HG02852 (cell line): ENCODE data around the gene ITIH4.

ENCODE experiments used
- ATAC-seq: cut with Tn5 transposase; IDR thresholded peaks from one replicate; pipeline ENCODE4 v1.9.1; 2021; ENCODE audit warnings: mild to moderate bottlenecking, moderate library complexity; ENCODE audit not compliant: unreplicated experiment

The ITIH4 gene

DNA sequence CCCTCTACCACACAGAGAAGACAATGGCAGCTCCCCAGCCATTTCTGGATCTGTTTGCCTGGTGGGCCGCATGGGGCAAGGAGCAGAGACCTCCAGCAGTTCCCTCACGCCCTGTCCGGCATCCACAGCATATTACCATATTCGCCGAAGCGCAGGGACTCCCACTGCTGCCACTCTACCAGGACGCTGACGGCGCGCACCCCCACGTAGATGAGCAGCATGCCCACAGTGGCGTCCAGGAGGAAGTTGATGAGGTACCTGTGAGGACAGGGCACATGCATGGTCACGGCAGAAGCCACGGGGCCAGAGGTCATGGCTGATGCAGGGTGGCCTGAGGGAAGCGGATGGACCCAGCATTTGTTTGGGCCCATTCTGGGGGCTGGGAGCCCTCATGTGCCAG lies 19.2 kb upstream of the ITIH4 start:
- no peak for ATAC-seq

DNA sequence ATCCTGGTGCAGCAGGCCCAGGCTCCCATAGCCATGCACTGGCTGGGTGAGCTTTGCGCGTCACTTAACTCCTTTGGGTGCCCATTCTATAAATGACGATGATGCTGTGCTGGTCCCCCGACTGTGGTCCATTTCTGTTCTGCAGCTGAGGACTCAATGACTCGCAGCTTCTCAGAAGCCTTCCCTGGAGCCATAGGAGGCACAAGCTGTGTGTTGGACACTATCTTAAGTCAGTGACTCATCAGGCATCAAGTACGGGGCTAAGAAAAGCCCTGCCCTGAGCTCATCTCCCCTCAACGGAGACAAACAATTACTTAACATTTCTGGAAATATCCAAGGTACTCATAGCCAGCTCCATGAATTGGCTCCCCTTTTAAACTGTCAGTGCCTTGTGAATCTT lies 18.1 kb upstream of the ITIH4 start:
- no peak for ATAC-seq

DNA sequence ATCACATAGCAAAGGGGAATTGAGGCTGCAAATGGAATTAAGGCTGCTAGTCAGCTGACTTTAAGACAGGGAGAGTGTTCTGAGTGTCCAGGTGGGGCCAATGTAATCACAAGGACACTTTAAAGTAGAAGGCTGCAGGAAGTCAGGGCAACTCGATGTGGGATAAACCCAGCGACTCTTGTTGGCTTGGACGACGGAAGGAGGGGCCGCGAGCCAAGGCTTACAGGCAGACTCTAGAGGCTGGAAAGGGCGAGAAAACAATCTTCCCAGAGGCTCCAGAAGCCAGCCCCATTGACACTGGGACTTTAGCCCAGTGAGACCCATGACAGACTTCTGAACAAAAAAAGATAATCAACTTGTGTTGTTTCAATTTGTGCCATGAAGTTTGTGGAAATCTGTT lies 17.3 kb upstream of the ITIH4 start:
- no peak for ATAC-seq

GRCh38 chr3:52847241-52847640 lies 16.8 kb upstream of the ITIH4 start:
- no peak for ATAC-seq

DNA sequence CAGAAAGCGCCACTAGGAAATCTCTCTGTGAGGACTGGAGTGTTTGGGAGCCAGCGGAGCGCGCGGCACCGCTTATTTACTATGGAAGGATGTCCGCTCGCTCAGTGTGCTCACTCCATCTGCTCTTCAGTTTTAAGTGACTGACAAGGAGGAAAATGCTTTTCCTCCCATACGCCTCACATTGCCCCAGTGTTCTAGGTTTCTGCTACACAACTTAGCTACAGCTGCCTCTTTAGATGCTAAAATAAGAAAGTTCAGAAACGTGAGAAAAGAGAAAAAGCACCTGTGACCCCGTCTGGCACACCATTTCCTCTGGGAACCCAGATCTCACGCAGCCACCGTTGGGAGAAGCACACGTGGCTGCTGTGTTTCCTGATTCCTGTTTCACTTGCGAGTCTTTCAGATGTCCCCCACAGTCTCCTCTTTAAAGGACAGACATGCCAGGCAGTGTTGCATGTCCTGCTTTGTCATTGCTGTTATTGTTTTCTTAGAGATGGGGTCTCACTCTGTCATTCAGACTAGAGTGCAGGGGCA lies 16.0 kb upstream of the ITIH4 start:
- ATAC-seq = no peak

- ATAC-seq = no peak
Measured at GRCh38 chr3:52845691-52846431, 15.4 kb upstream of the ITIH4 start.

DNA sequence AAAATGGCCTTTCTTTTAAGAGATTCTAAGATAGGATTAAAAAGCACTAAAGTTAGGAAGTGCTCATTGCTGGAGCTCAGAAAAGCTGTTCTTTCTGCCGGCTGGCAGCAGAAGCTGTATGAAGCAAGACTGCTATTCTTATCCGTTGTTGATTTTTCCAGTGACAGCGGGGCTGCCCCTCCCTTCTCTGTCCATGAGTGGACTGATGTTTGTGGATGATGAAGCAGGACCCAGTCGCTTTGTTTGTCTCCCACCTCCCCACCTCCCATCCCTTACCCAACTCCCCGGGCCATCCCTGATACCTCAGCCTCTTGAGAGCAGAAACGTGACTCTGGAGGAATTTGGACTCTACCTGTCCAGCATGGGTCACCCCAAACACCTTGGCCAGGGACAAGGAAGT lies 14.7 kb upstream of the ITIH4 start:
- ATAC-seq = no peak

DNA sequence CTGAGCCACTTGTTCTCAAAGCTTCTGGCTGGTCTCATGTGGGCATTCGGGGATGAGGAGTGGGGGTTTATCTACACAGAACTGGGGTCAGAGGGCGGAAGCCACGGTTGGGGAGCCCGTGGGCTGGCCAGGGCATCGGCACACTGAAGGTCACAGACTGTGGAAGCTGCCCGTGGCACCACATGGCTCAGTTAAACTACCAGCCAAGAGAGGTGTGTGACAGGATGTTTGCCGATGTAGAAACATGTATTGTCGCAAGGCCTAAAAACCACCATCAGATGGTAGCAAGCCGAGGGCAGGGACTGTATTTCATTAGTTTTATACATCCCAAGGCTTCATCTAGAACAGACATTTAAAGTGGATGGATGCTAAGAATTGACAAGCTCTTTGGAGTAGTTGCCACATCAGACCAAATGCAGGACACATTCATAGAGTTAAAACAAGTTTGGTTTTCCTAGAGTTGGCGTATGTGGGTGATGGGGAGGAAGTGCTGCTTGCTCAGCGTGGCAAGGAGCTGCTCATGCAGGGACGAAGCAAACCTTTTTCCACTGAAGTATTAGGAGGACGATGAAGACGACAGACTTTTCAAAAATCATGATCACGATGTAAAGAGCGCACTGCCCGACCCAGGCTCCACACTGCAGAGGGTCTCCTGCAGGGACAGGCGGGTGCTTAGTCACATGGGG lies 14.0 kb upstream of the ITIH4 start:
- no peak for ATAC-seq

- no peak for ATAC-seq
Measured at GRCh38 chr3:52843881-52844280, 13.4 kb upstream of the ITIH4 start.

DNA sequence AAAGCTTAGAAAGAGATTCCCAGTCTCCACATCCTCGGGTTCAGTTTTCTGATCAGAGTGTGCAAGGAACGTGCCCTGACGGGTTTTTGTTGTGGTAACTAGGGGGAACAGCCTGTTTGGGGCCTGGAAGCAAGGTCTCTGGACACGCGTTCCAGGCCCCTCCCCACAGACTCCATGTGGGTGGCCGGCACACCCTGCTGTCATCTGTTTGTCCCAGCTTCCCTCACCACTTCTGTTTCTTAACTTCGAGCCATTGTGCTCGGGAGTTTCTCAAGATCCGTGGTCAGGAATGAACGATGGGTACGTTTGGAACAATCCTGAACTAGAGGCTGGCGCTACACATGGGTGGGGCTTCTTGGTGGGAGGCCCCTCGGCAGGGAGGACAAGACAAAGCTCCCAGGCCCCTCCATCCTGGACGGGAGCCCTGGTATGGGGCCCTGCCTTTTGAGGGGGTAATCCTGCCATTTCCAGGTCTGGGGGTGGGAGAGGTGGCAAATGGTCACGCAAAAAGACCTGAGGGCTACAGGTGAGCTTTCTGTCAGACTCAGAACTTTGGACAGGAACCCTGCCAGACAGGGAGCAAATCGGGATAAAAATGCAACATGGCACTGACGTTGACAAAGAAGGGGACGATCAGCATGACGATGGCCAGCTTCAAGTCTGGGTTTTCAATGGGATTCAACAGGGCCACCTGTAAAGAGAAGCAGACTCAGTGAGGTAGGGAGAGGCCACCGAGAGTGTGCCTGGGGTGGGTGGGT lies 12.8 kb upstream of the ITIH4 start:
- no peak for ATAC-seq

GRCh38 chr3:52842424-52842823 lies 12.0 kb upstream of the ITIH4 start:
- ATAC-seq = no peak

DNA sequence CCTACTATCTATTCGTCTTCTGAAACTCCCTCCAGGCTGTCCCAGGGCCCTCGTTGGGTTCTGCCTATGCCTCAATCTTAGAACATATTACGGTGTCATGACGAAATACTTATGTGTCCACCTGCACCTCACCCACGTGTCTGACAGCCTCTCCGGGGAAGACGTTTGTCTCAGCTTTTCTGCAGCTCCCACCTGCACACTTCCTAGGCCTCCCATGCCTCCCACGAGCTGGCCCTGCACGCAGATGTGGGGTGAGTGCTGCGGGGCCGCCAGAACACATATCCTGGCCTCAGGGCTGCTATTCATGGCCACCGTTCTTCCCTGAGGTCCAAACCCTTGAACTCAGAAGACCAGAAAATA lies 11.5 kb upstream of the ITIH4 start:
- no peak for ATAC-seq

DNA sequence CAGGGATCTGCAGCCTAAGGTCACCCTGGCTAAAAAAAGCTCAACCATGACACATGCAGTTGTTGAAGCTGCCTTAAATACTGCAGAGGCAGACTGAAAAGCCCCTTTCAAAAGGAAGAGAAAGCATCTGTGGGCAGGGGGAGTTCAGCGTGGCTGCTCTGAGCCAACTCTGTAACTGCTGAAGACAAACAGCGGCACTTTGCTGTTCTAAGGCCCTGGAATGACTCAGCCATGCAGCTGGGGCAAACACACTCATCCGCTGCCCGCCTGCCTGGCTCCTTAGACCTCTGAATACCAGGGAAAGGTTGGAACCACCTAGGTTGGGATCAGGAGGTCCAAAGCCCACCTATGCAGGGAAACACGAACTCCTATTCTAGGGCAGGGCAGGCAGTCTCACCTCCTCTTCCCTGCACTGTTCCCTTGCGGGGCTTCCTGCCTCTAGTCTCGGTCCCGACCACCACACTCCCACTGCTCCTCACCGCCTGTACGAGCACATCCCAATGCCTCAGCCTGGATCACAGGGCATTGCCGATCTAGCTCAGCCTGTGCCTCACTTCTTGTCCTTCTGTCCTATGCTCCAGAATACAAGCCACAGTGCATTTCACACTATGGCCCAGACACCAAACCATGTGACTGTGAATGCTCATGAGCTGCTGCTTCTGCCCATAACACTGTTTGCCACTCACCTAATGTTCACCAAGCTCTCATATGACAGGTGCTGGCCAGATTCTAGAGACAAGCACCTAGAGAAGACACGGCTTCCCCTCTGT lies 10.9 kb upstream of the ITIH4 start:
- ATAC-seq = peak; percentile 66

DNA sequence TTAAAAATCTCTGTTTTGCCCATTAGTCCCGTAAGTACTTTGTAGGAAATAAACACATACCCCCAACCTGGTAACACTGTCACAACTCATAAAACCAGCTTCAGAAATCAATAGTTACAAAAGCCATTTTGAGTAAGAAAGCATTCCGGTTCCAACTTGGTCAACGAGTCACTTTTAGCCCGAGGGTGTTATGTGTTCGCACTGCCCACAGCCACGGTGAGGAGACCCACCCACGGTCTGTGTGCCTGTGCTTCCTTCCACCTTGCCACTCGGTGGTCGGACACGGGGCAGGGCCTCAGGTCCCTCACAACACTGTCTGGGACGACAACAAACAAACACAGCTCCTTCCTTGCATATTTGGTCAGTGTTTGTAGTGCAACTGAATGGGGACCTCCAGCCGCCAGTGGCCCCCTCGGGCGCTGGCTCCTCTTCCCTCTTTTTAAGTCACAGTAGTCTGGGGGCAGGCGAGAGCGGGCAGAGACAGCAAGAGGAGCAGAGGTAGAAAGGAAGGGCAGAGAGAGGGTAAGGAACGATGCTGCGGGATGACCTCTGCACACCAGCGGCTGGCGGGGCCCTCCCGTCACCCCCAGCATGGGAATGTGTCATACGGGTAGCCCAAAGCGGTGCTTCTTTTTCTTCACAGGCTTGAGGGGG lies 9.5 kb upstream of the ITIH4 start:
- no peak for ATAC-seq

DNA sequence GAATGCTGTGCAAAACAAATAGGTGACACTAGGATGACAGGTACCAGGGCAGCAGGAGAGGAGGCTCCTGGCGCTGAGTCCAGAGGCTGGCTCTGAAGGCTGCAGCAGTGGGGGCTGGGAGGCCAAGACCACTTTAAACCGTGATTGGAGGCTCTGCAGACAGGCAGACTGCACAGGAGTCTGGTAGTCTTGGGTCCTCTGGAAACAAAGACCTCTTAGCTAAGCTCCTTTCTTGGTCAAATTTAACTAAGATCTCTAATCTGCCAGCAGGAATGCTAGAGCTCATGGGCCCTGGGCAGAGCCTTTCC lies 8.8 kb upstream of the ITIH4 start:
- no peak for ATAC-seq

DNA sequence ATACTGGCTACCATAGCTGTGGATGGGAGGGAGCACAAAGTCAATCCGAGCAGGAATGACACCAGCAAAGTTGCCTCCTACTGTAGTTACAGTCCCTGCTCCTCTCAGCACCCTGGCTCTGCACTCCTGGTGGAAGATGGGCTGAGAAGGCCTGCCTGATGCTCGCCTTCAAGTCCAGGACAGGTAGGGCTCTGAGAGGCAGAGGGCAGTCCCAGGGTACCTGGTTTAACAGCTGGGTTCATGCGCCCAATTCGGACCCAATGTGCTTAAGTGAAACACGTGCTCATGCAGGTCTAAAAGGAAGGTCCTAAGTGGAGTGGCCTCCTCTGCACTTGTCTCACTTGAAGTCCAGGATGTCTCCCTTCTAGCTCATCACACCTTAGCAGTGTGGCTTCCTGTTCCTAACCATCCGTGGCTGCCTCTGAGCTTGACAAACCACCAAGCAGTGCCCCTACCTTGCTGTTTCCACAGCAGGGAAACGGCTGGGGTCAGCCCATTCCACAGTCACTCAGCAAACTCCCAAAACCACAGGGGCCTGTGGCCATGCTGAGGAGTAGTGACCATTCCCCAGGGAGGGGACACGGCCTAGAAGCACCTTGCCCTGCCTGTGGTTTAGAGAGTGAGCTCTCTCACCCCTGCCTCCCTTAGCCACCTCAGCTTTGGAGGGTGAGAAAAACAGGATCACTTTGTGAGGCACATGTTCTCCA lies 8.2 kb upstream of the ITIH4 start:
- no peak for ATAC-seq

GRCh38 chr3:52836986-52837385 lies 6.5 kb upstream of the ITIH4 start:
- no peak for ATAC-seq

DNA sequence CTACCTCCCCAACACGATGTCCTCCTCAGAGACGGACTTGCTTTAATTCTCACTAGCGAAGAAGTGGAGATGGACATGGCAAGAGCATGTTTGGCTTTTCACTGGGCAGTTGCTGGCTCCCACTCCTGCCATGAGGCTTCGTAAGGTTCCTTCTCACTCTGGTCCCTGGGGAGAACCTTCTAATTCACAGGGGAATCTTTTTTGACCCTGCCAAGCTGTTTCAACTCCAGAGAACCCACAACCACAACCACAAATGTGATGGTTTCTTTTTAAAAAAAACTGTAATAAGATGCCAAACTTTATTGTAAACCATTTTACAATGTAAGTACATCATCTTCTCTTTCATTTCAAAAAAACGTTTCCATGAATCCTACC lies 6.0 kb upstream of the ITIH4 start:
- no peak for ATAC-seq

GRCh38 chr3:52835766-52836470 lies 5.4 kb upstream of the ITIH4 start:
- ATAC-seq = no peak
